Stromal cell of bone marrow (primary cell): Measurements from ENCODE around the gene RTBDN.

Source experiments
- DNase-seq: peaks from one replicate; pipeline ENCODE4 v3.0.0-alpha.2; 2012; ENCODE audit warnings: low read depth

Gene RTBDN

DNA sequence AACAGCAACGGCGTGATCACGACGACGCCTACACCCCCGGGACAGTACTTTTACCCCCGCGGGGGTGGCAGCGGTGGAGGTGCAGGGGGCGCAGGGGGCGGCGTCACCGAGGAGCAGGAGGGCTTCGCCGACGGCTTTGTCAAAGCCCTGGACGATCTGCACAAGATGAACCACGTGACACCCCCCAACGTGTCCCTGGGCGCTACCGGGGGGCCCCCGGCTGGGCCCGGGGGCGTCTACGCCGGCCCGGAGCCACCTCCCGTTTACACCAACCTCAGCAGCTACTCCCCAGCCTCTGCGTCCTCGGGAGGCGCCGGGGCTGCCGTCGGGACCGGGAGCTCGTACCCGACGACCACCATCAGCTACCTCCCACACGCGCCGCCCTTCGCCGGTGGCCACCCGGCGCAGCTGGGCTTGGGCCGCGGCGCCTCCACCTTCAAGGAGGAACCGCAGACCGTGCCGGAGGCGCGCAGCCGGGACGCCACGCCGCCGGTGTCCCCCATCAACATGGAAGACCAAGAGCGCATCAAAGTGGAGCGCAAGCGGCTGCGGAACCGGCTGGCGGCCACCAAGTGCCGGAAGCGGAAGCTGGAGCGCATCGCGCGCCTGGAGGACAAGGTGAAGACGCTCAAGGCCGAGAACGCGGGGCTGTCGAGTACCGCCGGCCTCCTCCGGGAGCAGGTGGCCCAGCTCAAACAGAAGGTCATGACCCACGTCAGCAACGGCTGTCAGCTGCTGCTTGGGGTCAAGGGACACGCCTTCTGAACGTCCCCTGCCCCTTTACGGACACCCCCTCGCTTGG, 42.1 kb downstream of the RTBDN start:
- DNase-seq: no peak

DNA sequence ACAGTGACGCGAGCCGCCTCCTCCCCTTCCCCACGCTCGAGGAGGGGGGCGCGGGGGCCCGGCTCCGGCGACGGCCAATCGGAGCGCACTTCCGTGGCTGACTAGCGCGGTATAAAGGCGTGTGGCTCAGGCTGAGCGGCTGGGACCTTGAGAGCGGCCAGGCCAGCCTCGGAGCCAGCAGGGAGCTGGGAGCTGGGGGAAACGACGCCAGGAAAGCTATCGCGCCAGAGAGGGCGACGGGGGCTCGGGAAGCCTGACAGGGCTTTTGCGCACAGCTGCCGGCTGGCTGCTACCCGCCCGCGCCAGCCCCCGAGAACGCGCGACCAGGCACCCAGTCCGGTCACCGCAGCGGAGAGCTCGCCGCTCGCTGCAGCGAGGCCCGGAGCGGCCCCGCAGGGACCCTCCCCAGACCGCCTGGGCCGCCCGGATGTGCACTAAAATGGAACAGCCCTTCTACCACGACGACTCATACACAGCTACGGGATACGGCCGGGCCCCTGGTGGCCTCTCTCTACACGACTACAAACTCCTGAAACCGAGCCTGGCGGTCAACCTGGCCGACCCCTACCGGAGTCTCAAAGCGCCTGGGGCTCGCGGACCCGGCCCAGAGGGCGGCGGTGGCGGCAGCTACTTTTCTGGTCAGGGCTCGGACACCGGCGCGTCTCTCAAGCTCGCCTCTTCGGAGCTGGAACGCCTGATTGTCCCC, 42.9 kb downstream of the RTBDN start, which contains the start of gene JUNB:
JUNB (plus strand) TSS at position 142 of the 706 bp plus-strand sequence; CDS start at position 428, 286 bp downstream.
- DNase-seq: peak; percentile 95

DNA sequence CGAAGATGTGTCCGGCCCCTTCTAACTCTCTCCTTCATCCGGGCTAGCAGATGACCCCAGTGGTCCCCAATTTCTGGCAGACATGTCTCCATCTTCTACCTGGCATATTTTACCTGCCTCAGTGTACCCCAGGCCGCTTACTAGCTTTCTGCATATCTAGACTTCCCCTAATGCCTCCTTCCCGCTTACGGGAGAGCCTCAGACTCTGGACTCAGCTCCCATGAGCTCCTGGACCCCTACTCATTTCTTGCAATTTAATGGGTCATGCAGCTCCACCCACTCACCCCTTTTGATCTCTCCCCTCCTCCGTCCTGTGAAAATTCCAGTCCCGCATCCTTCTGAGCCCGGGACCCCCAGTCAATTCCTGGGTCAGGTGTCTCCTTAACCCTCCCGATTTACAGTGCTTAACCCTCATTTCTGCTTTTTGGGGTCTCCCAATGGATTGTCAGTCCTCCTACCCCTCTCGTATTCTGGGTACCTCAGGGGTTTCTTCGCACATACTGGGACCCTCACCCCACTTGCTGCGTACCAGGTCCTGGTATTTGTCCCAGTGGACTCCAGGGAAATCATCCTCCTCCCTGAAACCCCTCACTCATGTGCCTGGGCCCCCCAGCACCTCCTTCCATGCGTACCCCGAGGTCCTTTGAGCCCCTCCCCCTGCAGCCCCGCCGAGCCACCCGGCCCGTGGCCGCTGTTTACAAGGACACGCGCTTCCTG, 43.6 kb downstream of the RTBDN start:
- DNase-seq: no peak

DNA sequence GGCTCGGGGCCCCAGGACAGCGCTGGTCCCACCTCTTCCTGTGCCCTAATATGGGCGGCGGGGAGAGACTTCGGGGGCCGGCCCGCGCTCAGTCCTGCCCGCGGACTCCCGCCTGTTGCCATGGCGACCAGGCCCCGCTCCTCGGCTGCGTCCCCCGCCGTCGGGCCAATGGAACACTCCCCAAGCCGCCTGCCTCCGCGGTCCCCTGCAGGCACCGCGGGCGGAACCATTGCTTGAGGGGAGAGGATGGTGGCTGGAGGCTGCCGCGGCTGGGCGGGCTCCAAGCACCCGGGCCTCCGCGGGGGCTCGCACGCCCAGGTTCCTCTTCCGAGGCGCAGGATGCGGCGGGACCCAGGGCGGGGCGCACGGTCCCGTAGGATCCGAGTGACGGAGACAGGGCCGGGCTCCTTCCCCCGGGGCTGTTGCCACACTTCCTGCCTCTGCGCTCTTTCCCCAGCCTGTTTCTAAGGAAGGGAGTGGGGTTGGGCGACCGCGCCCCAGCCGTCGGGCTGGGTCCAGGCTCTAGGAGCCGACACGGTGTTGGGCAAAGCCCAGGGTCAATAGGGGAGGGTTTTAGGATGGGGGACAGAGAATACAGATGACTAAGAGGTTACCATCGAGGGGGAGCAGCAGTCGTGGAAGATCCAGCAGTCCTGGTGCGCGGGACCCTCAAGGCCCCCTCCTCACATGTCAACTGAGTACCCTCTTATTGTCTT, 44.3 kb downstream of the RTBDN start:
- peak; percentile 94 for DNase-seq

DNA sequence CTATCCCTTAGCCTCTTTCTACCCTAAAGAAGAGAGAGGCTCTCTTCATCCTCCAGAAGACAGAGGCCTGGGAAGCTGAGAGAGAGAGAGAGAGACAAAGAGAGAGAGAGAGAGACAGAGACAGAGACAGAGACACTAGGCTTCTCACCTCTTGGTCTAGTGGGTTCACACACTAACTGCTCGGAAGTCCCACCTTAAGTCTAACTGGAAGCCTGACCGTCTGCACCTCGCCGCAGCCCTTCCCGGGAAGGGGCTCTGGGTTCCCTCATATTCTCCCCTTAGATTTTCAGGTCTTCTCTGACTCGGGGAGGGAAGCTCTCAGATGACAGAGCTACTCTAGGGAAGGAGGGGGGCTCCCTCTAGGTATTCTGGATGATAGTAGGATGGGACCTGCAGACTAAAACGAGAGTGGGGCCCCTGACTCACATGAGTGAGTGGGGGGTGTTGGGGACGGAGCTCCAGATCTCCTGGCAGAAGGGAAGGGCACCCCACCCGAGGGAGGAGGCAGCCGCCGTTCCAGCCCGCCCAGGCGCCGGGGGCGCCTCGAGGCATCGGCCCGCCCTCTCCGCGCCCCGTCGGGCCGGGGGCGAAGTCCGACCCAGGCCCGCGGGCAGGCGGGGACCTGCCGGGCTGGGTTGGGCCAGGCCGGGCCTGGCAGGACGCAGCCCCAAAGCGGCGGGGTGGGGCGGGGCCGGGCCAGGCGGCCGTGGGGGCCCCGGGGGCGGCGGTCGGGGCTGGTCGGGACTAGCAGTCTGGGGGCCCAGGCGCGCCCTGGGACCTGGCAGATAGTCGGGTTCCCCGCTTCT, 45.1 kb downstream of the RTBDN start:
- no peak for DNase-seq

DNA sequence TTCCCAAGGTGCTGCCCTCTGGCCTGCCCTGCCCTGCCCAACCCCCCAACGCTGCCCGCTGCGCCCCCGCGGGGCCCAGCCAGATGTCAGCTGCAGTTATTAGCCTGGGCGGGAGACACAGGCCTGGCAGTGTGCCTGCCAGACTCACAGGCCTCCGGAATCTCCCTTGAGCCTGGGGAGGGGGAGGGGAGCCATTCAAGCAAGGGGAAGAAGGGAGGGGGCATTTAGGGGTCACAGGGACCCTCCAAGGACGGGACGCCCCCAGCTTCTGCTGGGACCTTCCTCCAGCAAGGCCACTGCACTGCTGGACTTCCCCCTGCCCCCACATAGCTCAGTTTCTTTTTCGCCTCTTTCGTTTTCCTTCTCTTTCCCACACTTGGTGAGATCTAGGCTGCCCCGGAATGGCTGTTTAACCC, 45.7 kb downstream of the RTBDN start:
- no peak for DNase-seq

DNA sequence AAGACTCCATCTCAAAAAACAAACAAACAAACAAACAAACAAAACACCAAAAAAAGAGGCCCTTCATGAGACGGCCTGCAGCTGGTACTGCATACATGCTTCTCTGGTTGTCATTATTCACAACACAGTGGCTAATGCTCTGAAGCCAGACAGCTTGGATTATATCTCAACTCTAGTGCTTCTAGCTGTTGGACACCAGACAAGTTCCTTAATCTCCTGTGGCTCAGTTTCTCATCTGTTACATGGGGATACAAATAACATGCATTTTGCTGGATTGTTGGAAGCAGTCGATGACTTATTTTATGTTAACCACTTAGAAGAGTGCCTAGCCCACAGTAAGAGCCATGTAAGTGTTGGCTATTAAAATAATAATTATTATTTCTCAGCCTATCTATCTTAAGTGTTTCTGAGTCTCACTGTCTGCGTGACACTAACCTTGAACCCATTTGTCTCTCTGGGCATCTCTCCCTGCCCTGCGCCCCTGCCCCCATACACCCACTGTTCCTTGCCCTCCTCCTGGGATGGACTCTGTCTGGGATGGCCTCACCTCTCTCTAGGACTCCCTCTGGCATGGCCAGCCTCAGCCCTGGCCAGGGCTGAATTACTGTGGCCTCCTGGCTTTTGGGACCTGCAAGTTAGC, 46.2 kb downstream of the RTBDN start:
- no peak for DNase-seq

DNA sequence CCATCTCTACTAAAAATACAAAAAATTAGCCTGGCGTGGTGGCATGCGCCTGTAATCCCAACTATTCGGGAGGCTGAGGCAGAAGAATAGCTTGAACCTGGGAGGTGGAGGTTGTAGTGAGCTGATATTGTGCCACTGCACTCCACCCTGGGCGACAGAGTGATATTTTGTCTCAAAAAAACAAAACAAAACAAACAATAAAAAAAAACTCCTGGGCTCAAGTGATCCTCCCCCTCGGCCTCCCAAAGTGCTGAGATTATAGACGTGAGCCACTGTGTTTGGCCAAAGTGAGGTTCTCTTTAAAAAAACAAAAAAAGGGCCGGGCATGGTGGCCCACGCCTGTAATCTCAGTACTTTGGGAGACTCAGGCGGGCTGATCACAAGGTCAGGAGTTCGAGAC, 46.9 kb downstream of the RTBDN start:
- no peak for DNase-seq

DNA sequence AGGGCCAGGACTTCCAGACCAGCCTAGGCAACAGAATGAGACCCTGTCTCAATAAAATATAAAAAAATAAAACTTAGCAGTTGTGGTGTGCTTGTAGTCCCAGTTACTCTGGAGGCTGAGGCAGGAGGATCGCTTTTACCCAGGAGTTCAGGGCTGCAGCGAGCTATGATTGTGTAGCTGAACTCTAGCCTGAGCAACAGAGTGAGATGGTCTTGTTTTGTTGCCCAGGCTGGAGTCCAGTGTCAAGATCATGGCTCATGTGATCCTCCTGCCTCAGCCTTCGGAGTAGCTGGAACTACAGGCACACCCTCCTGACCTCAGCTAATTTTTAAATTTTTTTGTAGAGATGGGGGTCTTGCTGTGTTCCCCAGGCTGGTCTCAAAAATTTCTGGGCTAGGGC, 47.4 kb downstream of the RTBDN start:
- DNase-seq: no peak

DNA sequence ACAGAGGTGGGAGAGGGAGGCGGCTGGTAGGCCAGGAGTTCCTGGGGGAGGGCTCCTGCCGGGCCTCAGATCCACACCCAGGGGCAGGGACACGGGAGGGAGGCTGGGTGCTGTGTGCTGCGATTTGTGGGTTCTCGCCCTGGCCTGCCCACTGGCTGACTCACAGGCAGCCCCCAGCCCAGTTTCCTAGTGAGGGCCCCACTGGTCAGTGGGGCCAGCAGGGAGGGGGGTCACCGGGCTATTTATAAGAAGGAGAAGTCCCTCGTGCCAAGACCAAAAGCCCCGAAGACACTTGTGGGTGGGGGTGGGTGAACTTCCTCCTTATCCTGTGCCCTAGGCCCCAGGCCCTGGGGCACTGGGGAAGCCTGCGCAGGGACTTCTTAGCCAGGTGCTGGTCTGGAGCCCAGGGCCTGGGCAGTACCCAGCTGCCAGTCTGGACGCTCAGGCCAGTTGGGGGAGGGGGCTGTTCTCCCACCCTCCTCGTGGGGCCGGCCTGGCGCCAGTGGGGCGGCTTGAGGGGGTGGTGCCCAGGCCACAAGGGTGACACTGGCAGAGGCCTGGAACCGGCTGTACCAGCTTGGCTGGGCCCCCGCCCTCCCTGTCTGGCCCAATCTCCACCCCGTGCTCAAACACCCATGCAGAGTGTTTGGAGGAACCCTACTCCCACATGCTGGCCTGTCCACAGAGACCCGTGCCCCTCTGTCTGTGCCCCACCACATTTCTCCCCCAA, 48.1 kb downstream of the RTBDN start:
- no peak for DNase-seq

DNA sequence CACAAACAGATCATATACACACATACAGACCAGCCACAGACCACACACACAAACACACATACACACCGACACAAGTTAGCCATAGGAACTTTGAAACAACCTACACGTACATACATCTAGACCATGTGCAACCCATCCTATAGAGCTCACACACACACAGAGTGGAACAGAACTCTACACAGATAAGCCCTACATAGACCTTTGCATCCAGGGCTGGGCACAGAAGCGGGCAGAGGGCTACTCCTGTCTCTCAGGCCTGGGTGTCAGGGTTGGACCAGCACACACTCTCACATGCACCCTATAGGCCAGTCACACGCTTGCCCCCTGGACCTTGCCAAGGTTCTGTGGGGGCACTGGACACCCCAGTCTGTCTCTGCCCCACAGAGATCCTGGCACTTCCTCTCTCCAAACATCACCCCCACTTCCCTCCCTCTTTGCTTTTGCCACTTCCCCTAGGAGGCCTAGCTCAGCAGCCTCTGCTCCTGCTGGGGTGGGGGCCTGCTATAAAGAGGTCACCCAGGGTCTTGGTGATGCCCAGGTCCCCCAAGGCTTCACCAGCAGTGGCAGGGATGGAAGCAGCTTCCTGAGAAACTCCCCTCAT, 48.8 kb downstream of the RTBDN start:
- no peak for DNase-seq

DNA sequence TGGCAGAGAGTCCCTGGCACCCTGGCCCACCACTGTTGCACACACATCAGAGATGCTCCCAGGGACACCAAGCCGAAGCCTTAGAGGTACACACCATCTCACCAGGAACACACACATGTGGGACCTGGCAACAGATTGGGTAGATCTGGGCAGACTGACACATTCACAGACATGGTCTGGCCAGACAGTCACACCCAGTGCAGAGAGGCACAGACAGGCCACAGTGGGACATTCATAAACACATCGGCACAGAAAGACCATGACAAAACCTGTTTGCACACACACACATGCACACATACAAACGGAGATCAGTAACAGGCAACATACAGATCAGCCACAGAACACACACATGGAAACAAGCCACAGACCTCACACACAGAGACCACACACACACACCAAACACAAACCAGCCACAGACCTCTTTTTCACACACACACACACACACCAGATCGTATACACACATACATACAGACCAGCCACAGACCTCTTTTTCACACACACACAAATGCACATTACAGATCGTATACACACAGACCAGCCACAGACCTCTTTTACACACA, 49.4 kb downstream of the RTBDN start:
- no peak for DNase-seq

DNA sequence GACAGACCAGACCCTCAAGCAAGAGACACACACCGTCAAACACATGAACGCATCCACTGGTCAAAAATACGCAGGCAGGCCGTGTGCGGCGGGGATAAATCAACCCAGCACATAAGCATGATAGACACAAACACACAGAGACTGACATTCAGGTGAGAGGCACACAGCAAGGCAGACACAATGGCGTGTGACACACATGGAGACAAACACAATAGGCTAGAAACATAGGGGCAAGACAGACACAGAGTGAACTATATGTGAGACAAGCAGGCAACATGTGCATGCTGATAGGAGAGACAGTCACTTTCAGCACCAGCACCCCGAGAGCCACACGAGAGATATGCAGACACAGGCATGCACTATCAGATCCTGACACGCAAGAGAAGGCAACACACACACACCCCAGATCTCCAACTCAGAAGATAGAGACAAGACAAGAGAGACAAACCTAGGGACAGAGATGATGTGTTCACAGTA, 49.9 kb downstream of the RTBDN start:
- no peak for DNase-seq

DNA sequence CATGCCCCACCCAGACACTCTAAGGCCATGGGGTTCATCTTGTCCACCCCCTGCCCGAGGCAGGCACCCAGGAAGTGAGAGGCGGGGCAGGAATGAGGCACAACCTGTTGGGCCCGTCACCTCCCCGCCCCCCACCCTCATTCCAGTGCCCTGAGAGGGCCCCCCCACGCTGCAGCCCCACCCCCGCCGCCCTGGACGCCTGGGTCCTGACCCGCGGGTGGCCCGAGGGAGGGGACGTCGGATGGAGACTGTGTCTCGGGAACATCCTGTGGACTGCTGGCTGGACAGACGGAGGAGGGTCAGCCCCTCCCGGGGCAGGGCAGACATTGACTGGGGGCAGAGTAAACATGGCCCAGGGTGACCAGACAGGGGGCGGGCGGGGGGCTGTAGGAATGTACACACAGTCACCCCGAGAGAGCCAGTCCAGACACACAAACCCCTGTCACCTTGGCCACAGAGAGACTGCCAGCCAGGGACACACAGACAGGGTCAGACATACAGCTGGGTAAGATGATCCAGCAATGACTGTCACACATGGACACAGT, 50.5 kb downstream of the RTBDN start:
- DNase-seq: no peak

DNA sequence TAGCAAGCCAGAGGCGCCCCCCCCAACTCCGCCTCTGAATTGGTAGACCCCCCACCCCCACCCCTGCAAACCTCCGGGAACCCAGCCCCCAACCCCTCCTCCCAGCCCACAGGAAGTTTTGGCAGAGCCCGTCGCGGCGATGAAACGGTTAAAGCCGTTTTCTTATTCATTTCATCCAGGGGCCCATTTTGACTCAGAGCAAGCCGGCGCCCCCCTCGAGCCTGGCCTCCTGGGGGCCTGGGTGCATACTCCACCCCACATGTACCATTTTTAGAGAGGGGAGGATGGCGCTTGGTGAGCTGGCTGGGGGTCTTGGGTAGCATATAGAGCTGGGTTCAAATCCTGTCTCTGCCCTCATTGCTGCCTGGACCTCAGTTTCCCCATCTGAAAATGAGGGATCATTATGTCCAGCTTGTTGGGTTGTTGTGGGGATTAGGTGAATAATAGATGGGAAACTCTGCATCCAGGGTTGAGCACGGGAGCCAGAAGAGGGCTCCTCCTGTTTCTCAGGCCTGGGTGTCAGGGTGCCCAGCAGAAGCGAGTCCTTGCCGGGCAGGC, 51.0 kb downstream of the RTBDN start:
- no peak for DNase-seq

DNA sequence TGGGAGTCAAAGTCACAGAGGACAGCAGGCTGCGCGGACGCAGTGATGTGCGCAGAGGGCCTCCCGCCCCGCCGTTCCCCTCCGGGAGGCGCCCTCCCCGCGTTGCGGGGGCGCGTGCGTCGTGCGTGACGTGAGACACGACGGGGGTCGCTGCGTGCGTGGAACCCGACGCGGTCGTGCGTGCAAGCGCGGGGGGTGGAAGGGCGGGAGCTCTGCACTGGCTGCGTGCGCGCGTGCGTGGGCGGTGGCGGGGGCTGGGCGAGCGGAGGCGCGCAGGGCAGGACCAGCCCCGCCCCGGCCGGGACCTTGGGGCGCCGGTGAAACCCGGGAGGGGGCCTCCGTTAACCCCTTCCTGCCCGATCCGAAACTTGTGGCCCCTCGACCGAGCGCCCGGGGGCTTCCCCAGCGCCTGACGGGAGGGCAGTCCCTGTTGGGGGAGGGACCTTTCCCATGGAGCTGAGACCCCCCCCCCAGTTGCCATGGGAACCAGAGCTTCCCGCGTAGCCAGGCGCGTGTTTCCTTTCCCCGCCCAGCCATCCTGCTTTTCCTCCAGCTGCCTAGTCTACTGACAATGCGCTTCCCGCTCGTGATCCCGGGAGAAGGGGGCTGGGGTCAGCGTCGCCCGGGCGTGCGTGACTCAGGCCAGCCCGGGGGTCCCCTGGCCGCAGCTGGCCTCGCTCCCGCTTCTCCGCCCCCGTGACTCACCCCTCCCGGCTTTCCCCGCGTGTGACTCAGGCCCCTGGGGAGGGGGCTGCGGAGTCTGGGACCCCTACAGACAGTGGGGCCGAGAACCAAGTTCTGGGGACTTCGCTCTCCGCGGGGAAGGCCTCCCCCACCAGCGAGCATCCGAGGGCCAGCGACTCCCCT, 51.7 kb downstream of the RTBDN start:
- peak; percentile 65 for DNase-seq

DNA sequence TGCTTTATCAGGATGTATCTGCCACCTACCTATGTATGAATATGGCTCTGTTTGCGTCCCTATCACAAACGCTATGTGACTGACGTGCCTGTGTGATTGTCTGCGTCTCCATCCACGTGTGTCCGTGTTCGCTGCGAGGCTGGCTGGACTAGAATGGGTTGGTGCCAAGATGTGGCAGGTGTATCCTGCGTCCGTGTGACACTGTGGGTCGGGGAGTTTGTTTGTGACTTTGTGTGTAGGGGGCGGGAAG, 52.3 kb downstream of the RTBDN start:
- DNase-seq: no peak
